HEK293 (cell line): Measurements from ENCODE around the gene DGCR2.

ENCODE experiments used
- CTCF ChIA-PET: fragments of 350-600 bp; formaldehyde crosslinking; extraction: SDS; loops from one replicate; lab custom pipeline; 2021; ENCODE audit warnings: antibody characterized with exemption; lab: Yijun Ruan, JAX
- POLR2A ChIA-PET: fragments of 300-600 bp; formaldehyde crosslinking; extraction: SDS; loops from one replicate; lab custom pipeline; 2020; ENCODE audit warnings: antibody characterized with exemption, inconsistent platforms; lab: Yijun Ruan, JAX
- H3K27ac ChIP-seq: fragments of 200-500 bp; sonication (Bioruptor generic); 2 replicates; pipeline ENCODE4 v1.5.1; 2014; ENCODE audit warnings: low read depth, low read length, control low read depth, inconsistent platforms; ENCODE audit errors: extremely low read depth
- H3K36me3 ChIP-seq, 2 experiments: fragments of 200-500 bp in 1 of 2; sonication (Bioruptor generic) in 1 of 2; 1 replicate in 1 of 2; 2 replicates in 1 of 2; pipeline ENCODE4 v1.5.1; 2014 to 2017; ENCODE audit warnings: inconsistent platforms in 2 of 2, low read length in 2 of 2; ENCODE audit not compliant: control insufficient read depth in 2 of 2, insufficient read depth in 1 of 2
- H3K4me1 ChIP-seq: fragments of 200-500 bp; sonication (Bioruptor generic); 2 replicates; pipeline ENCODE4 v1.5.1; 2014; ENCODE audit warnings: mild to moderate bottlenecking, low read length, inconsistent platforms; ENCODE audit not compliant: control insufficient read depth, insufficient read depth
- H3K4me3 ChIP-seq: 2 replicates; pipeline ENCODE4 v1.5.1; 2011; ENCODE audit warnings: low read depth, mild to moderate bottlenecking, control low read depth, low read length, moderate library complexity
- H3K9me3 ChIP-seq: fragments of 200-500 bp; sonication (Bioruptor generic); 2 replicates; pipeline ENCODE4 v1.5.1; 2014; ENCODE audit warnings: low read depth, low read length, inconsistent platforms; ENCODE audit not compliant: control insufficient read depth, insufficient read depth
- KLF7 ChIP-seq: fragments of 450-650 bp; formaldehyde crosslinking; IDR thresholded peaks from 2 replicates; pipeline ENCODE4 v1.5.1; 2016; ENCODE audit warnings: missing biosample characterization, missing genetic modification characterization, borderline replicate concordance
- REPIN1 ChIP-seq: fragments of 450-650 bp; formaldehyde crosslinking; IDR thresholded peaks from 2 replicates; pipeline ENCODE4 v1.5.1; 2017; ENCODE audit warnings: missing biosample characterization, missing genetic modification characterization, low read depth
- SCRT2 ChIP-seq: fragments of 450-650 bp; formaldehyde crosslinking; IDR thresholded peaks from 2 replicates; pipeline ENCODE4 v1.5.1; 2016; ENCODE audit warnings: missing biosample characterization, missing genetic modification characterization
- ZBTB20 ChIP-seq: fragments of 450-650 bp; formaldehyde crosslinking; IDR thresholded peaks from 2 replicates; pipeline ENCODE4 v1.5.1; 2016; ENCODE audit warnings: missing biosample characterization, missing genetic modification characterization
- ZFHX2 ChIP-seq: fragments of 450-650 bp; formaldehyde crosslinking; conservative IDR thresholded peaks from 2 replicates; pipeline ENCODE4 v1.5.1; 2016; ENCODE audit warnings: missing biosample characterization, missing genetic modification characterization
- ZFP37 ChIP-seq: fragments of 450-650 bp; formaldehyde crosslinking; IDR thresholded peaks from 2 replicates; pipeline ENCODE4 v1.5.1; 2016; ENCODE audit warnings: missing biosample characterization, missing genetic modification characterization
- ZNF121 ChIP-seq: fragments of 450-650 bp; formaldehyde crosslinking; IDR thresholded peaks from 2 replicates; pipeline ENCODE4 v1.5.1; 2016; ENCODE audit warnings: missing biosample characterization, missing genetic modification characterization
- ZNF157 ChIP-seq: fragments of 450-650 bp; formaldehyde crosslinking; IDR thresholded peaks from 2 replicates; pipeline ENCODE4 v1.5.1; 2016; ENCODE audit warnings: missing biosample characterization, missing genetic modification characterization
- ZNF174 ChIP-seq: fragments of 450-650 bp; formaldehyde crosslinking; IDR thresholded peaks from 2 replicates; pipeline ENCODE4 v1.5.0; 2017; ENCODE audit warnings: missing biosample characterization, mild to moderate bottlenecking, missing genetic modification characterization
- ZNF23 ChIP-seq: fragments of 450-650 bp; formaldehyde crosslinking; IDR thresholded peaks from 2 replicates; pipeline ENCODE4 v1.5.1; 2016; ENCODE audit warnings: missing biosample characterization, missing genetic modification characterization, borderline replicate concordance
- ZNF555 ChIP-seq: fragments of 450-650 bp; formaldehyde crosslinking; conservative IDR thresholded peaks from 2 replicates; pipeline ENCODE4 v1.5.1; 2017; ENCODE audit warnings: missing biosample characterization, mild to moderate bottlenecking, missing genetic modification characterization, inconsistent platforms
- ZSCAN16 ChIP-seq: fragments of 450-650 bp; formaldehyde crosslinking; IDR thresholded peaks from 2 replicates; pipeline ENCODE4 v1.5.1; 2016; ENCODE audit warnings: missing biosample characterization, missing genetic modification characterization
- TF ChIP-seq, protein P1 (sequence below): fragments of 450-650 bp; formaldehyde crosslinking; conservative IDR thresholded peaks from 2 replicates; pipeline ENCODE4 v1.5.1; 2016; ENCODE audit warnings: low read depth, missing biosample characterization, missing genetic modification characterization
- TF ChIP-seq, protein P2 (sequence below): fragments of 450-650 bp; formaldehyde crosslinking; IDR thresholded peaks from 2 replicates; pipeline ENCODE4 v1.5.1; 2016; ENCODE audit warnings: missing biosample characterization, missing genetic modification characterization
- TF ChIP-seq, protein P3 (sequence below): fragments of 450-650 bp; formaldehyde crosslinking; IDR thresholded peaks from 2 replicates; pipeline ENCODE4 v1.5.1; 2016; ENCODE audit warnings: missing biosample characterization, missing genetic modification characterization
- TF ChIP-seq, protein P4 (sequence below): fragments of 450-650 bp; formaldehyde crosslinking; conservative IDR thresholded peaks from 2 replicates; pipeline ENCODE4 v1.5.1; 2016; ENCODE audit warnings: low read depth, missing biosample characterization, missing genetic modification characterization

DGCR2 gene

DNA sequence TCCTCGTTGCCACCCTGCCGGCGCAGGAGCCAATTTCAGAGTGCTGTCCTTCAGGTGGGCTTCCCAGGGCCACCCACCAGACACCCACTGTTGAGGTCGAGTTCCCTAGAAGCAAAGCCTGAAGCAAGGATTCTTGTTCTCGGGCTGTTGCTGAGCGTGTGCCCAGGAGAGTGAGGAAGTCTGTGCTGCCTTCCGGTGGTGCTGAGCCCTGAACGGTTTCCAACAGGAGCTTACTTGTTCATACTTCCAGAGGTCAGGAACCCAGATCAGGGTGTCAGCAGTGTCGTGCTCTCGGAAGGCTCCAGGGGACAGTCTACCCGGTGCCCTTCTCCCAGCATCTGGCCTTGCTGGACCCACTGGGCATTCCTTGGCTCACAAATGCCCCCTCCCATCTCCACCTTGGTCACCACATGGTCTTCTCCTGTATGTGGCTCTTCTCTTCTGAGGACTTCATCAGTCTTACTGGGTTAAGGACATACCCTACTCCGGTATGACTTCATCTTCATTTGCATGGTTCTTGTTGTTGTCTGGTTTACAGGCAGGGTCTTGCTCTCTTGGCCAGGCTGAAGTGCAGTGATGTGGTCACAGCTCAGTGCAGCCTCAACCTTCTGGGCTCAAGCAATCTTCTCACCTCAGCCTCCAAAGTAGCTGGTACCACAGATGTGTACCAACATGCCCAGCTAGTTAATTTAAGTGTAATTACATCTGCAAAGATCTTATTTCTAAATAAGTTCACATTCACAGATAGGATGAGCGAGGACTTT is 45.1 kb upstream of the DGCR2 start:
- no peak overlapping the region for H3K27ac ChIP-seq
- no peaks in the 10 kb centered on the region for H3K4me1 ChIP-seq
- ChIA-PET CTCF (interaction anchor here (0.6 to 1.6 kb wide), 2 partner anchors 12 to 145 kb away, joined by 3 to 4 read pairs; partner anchors contain the start of gene SLC25A1), POLR2A (interaction anchor here (1.5 to 1.6 kb wide), 2 partner anchors 11 to 23 kb away, joined by 5 to 9 read pairs; partner anchors contain the start of genes ESS2 and SLC25A1)
- no peaks in the 10 kb centered on the region for H3K36me3 ChIP-seq
- TF ChIP-seq ZNF121 (tag by site-specific recombination) (peak; percentile 87), ZNF23 (no peak)
- no peak overlapping the region for H3K4me3 ChIP-seq
- H3K9me3 ChIP-seq, result no peaks in the 10 kb centered on the region

DNA sequence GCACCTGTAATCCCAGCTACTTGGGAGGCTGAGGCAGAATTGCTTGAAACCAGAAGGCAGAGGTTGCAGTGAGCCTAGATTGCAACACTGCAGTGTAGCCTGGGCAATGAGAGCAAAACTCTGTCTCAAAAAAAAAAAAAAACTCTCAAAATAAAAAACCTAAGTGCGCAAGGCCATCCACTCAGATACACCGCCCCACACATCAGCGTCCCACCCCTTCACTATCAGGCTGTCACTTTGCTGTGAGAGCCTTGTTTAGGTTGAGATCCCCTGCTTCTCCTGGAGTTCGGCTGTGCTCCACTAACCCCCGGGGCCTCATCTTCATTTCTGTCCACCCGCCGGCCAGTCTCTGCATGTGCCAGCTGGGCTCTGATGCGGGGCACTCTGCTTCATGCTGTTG is 44.2 kb upstream of the DGCR2 start:
- CTCF ChIA-PET, result interaction anchor here (0.7 to 1.6 kb wide), 2 partner anchors 13 to 38 kb away, joined by 3 to 4 read pairs; partner anchors contain the start of gene SLC25A1
- Histone ChIP-seq H3K9me3 (no peaks in the 10 kb centered on the region), H3K4me3 (no peak overlapping the region), H3K4me1 (no peaks in the 10 kb centered on the region), H3K36me3 (no peaks in the 10 kb centered on the region), H3K27ac (no peak overlapping the region)
- TF ChIP-seq, protein P1, sequence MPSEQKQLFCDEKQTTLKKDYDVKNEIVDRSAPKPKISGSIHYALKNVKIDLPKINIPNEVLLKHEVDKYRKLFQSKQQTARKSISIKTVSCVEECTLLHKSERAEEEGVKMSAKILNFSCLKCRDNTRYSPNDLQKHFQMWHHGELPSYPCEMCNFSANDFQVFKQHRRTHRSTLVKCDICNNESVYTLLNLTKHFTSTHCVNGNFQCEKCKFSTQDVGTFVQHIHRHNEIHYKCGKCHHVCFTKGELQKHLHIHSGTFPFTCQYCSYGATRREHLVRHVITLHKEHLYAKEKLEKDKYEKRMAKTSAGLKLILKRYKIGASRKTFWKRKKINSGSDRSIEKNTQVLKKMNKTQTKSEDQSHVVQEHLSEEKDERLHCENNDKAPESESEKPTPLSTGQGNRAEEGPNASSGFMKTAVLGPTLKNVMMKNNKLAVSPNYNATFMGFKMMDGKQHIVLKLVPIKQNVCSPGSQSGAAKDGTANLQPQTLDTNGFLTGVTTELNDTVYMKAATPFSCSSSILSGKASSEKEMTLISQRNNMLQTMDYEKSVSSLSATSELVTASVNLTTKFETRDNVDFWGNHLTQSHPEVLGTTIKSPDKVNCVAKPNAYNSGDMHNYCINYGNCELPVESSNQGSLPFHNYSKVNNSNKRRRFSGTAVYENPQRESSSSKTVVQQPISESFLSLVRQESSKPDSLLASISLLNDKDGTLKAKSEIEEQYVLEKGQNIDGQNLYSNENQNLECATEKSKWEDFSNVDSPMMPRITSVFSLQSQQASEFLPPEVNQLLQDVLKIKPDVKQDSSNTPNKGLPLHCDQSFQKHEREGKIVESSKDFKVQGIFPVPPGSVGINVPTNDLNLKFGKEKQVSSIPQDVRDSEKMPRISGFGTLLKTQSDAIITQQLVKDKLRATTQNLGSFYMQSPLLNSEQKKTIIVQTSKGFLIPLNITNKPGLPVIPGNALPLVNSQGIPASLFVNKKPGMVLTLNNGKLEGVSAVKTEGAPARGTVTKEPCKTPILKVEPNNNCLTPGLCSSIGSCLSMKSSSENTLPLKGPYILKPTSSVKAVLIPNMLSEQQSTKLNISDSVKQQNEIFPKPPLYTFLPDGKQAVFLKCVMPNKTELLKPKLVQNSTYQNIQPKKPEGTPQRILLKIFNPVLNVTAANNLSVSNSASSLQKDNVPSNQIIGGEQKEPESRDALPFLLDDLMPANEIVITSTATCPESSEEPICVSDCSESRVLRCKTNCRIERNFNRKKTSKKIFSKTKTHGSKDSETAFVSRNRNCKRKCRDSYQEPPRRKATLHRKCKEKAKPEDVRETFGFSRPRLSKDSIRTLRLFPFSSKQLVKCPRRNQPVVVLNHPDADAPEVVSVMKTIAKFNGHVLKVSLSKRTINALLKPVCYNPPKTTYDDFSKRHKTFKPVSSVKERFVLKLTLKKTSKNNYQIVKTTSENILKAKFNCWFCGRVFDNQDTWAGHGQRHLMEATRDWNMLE (tag by site-specific recombination), result no peak
- TF ChIP-seq ZNF555, result no peak
- POLR2A ChIA-PET, result interaction anchor here (1.5 to 1.6 kb wide), 2 partner anchors 12 to 22 kb away, joined by 5 to 9 read pairs; partner anchors contain the start of genes ESS2 and SLC25A1

DNA sequence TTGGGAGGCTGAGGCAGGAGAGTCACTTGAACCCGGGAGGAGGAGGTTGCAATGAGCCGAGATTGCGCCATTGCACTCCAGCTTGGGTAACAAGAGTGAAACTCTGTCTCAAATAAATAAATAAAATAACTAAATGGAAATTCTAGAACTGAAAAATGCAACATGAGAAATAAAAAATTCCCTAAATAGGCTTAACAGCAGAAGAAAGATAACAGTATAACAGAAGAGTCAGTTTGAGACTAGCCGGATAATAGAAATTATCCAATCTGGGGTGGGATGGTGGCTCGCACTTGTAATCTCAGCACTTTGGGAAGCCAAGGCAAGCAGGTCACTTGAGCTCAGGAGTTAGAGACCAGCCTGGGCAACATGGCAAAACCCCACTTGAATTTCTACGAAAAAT is 42.2 kb upstream of the DGCR2 start:
- ChIA-PET POLR2A (interaction anchor here (0.7 kb wide), 1 partner anchor 132 kb away, joined by 3 read pairs; no protein-coding TSS in a partner anchor), CTCF (no interaction called here)
- H3K36me3 ChIP-seq, result no peaks in the 10 kb centered on the region
- H3K4me1 ChIP-seq, result no peaks in the 10 kb centered on the region
- no peaks in the 10 kb centered on the region for H3K9me3 ChIP-seq
- no peak overlapping the region for H3K4me3 ChIP-seq
- H3K27ac ChIP-seq, result no peak overlapping the region
- TF ChIP-seq, protein P2, sequence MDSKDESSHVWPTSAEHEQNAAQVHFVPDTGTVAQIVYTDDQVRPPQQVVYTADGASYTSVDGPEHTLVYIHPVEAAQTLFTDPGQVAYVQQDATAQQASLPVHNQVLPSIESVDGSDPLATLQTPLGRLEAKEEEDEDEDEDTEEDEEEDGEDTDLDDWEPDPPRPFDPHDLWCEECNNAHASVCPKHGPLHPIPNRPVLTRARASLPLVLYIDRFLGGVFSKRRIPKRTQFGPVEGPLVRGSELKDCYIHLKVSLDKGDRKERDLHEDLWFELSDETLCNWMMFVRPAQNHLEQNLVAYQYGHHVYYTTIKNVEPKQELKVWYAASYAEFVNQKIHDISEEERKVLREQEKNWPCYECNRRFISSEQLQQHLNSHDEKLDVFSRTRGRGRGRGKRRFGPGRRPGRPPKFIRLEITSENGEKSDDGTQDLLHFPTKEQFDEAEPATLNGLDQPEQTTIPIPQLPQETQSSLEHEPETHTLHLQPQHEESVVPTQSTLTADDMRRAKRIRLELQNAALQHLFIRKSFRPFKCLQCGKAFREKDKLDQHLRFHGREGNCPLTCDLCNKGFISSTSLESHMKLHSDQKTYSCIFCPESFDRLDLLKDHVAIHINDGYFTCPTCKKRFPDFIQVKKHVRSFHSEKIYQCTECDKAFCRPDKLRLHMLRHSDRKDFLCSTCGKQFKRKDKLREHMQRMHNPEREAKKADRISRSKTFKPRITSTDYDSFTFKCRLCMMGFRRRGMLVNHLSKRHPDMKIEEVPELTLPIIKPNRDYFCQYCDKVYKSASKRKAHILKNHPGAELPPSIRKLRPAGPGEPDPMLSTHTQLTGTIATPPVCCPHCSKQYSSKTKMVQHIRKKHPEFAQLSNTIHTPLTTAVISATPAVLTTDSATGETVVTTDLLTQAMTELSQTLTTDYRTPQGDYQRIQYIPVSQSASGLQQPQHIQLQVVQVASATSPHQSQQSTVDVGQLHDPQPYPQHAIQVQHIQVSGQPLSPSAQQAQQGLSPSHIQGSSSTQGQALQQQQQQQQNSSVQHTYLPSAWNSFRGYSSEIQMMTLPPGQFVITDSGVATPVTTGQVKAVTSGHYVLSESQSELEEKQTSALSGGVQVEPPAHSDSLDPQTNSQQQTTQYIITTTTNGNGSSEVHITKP, result no peak
- TF ChIP-seq, protein P3, sequence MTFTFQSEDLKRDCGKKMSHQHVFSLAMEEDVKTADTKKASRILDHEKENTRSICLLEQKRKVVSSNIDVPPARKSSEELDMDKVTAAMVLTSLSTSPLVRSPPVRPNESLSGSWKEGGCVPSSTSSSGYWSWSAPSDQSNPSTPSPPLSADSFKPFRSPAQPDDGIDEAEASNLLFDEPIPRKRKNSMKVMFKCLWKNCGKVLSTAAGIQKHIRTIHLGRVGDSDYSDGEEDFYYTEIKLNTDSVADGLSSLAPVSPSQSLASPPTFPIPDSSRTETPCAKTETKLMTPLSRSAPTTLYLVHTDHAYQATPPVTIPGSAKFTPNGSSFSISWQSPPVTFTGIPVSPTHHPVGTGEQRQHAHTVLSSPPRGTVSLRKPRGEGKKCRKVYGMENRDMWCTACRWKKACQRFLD, result no peak
- TF ChIP-seq ZNF174 (tag by site-specific recombination) (no peak), ZFHX2 (no peak), ZFP37 (no peak), SCRT2 (no peak), ZNF157 (tag by site-specific recombination) (no peak), REPIN1 (tag by site-specific recombination) (no peak), ZSCAN16 (no peak), ZBTB20 (tag by site-specific recombination) (no peak), KLF7 (tag by site-specific recombination) (no peak)
- TF ChIP-seq, protein P4, sequence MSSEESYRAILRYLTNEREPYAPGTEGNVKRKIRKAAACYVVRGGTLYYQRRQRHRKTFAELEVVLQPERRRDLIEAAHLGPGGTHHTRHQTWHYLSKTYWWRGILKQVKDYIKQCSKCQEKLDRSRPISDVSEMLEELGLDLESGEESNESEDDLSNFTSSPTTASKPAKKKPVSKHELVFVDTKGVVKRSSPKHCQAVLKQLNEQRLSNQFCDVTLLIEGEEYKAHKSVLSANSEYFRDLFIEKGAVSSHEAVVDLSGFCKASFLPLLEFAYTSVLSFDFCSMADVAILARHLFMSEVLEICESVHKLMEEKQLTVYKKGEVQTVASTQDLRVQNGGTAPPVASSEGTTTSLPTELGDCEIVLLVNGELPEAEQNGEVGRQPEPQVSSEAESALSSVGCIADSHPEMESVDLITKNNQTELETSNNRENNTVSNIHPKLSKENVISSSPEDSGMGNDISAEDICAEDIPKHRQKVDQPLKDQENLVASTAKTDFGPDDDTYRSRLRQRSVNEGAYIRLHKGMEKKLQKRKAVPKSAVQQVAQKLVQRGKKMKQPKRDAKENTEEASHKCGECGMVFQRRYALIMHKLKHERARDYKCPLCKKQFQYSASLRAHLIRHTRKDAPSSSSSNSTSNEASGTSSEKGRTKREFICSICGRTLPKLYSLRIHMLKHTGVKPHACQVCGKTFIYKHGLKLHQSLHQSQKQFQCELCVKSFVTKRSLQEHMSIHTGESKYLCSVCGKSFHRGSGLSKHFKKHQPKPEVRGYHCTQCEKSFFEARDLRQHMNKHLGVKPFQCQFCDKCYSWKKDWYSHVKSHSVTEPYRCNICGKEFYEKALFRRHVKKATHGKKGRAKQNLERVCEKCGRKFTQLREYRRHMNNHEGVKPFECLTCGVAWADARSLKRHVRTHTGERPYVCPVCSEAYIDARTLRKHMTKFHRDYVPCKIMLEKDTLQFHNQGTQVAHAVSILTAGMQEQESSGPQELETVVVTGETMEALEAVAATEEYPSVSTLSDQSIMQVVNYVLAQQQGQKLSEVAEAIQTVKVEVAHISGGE (tag by site-specific recombination), result no peak
